ENCODE measurements around the gene TBCE. TPM values are rescaled to one million over a fixed set of nuclear protein-coding genes. Genes with fewer than 3 reads are reported as not detected.
"Not testable (repeated sequence)": the region's sequence is repeated elsewhere in the genome, so short reads cannot be mapped to it uniquely, and the experiment has no call there.

The TBCE gene
- total RNA-seq, 4 donors from 2014 or later, result 17.6 to 58.6 (median 36.4) TPM

GRCh38 chr1:235375919-235376605 is 8.8 kb downstream of the TBCE start:
- Histone ChIP-seq H3K4me3 (no peak overlapping the region), H3K27ac (no peak overlapping the region), H3K9me3 (no peaks in the 10 kb centered on the region), H3K27me3 (no peaks in the 10 kb centered on the region), H3K4me1 (no peaks in the 10 kb centered on the region), H3K36me3 (peaks cover 0 to 21% (median 0%) of the 10 kb centered on the region in 3 donors)
- DNase-seq, result no peak
- TF ChIP-seq POLR2A (IDR thresholded peaks at IDR 0.05) (no peak), CTCF (IDR thresholded peaks at IDR 0.05) (no peak)

DNA sequence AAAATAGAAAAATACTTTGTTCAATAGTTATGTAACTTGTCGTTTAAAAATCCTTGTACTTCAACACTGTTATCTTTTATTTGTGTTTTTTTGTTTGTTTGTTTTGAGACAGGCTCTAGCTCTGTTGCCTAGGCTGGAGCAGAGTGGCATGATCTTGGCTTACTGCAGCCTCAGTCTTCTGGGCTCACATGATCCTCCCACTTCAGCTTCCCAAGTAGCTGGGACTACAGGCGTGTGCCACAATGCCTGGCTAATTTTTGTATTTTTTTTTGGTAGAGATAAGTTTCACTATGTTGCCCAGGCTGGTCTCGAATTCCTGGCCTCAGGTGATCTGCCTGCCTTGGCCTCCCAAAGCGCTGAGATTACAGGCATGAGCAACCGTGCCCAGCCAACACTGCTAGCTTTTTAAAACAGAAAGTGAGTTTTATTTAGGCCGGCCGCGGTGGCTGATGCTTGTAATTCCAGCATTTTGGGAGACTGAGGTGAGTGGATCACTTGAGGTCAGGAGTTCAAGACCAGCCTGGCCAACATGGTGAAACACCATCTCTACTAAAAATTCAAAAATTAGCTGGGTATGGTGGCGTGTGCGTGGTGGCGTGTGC is 11.0 kb downstream of the TBCE start:
- not testable (repeated sequence) for H3K9me3 ChIP-seq, H3K27me3 ChIP-seq, H3K4me1 ChIP-seq, H3K4me3 ChIP-seq, H3K27ac ChIP-seq, DNase-seq
- H3K36me3 ChIP-seq, result peaks cover 0 to 24% (median 0%) of the 10 kb centered on the region in 3 donors

DNA sequence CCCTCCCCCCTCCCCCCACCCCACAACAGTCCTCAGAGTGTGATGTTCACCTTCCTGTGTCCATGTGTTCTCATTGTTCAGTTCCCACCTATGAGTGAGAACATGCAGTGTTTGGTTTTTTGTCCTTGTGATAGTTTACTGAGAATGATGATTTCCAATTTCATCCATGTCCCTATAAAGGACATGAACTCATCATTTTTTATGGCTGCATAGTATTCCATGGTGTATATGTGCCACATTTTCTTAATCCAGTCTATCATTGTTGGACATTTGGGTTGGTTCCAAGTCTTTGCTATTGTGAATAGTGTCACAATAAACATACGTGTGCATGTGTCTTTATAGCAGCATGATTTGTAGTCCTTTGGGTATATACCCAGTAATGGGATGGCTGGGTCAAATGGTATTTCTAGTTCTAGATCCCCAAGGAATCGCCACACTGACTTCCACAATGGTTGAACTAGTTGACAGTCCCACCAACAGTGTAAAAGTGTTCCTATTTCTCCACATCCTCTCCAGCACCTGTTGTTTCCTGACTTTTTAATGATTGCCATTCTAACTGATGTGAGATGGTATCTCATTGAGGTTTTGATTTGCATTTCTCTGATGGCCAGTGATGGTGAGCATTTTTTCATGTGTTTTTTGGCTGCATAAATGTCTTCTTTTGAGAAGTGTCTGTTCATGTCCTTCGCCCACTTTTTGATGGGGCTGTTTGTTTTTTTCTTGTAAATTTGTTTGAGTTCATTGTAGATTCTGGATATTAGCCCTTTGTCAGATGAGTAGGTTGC is 14.9 kb downstream of the TBCE start:
- not testable (repeated sequence) for H3K27ac ChIP-seq, H3K4me1 ChIP-seq, H3K27me3 ChIP-seq, DNase-seq, H3K9me3 ChIP-seq, H3K4me3 ChIP-seq
- H3K36me3 ChIP-seq, result peaks cover 0 to 18% (median 0%) of the 10 kb centered on the region in 3 donors

- H3K27ac ChIP-seq, H3K36me3 ChIP-seq, H3K4me3 ChIP-seq, H3K9me3 ChIP-seq, H3K27me3 ChIP-seq, DNase-seq, H3K4me1 ChIP-seq: not testable (repeated sequence)
Observed at GRCh38 chr1:235385633-235386032, 18.4 kb downstream of the TBCE start.

DNA sequence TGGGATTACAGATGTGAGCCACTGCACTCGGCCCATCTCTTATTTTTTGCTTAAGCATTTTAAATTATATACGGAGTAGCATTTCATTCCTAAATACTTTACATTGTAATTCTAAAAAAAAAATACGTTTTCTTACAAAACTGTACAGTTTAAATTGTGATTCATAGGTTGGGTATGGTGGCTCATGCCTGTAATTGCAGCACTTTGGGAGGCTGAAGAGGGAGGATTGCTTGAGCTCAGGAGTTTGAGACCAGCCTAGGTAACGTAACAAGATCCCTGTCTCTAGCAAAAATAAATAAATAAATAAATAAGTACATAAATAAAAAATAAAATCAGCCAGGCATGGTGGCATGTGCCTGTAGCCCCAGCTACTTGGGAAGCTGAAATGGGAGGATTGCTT is 24.6 kb downstream of the TBCE start:
- Histone ChIP-seq H3K27me3 (no peaks in the 10 kb centered on the region), H3K9me3 (peaks cover 0 to 2% (median 0%) of the 10 kb centered on the region in 4 donors), H3K4me3 (no peak overlapping the region), H3K36me3 (no peaks in the 10 kb centered on the region), H3K27ac (no peak overlapping the region), H3K4me1 (no peaks in the 10 kb centered on the region)
- DNase-seq, result no peak
- no peak for TF ChIP-seq CTCF (IDR thresholded peaks at IDR 0.05)
- TF ChIP-seq POLR2A (IDR thresholded peaks at IDR 0.05), result no peak

GRCh38 chr1:235397733-235398132 is 30.5 kb downstream of the TBCE start:
- Histone ChIP-seq H3K9me3 (no peaks in the 10 kb centered on the region), H3K4me1 (no peaks in the 10 kb centered on the region), H3K27me3 (no peaks in the 10 kb centered on the region), H3K36me3 (no peaks in the 10 kb centered on the region), H3K4me3 (no peak overlapping the region), H3K27ac (no peak overlapping the region)
- no peak for TF ChIP-seq POLR2A (IDR thresholded peaks at IDR 0.05)
- no peak for TF ChIP-seq CTCF (IDR thresholded peaks at IDR 0.05)
- DNase-seq, result no peak

DNA sequence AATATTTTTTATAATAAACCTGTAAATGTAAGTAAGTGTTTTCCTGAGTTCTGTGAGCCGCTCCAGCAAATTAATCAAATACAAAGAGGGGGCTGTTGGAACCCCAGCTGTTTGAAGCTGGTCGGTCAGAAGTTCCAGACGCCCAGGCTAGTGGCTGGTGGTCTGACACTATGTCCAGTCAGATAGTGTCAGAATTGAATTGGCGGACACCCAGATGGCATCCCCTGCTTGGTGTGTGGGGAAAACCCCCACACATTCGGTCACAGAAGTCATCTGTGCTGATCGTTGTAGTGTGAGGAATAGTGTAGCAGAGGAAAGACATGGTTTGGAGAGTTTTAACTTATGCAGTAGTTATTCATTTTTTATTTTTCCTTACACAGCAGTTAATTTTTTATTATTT is 32.4 kb downstream of the TBCE start:
- Histone ChIP-seq H3K27ac (no peak overlapping the region), H3K36me3 (no peaks in the 10 kb centered on the region), H3K27me3 (no peaks in the 10 kb centered on the region), H3K9me3 (no peaks in the 10 kb centered on the region), H3K4me1 (no peaks in the 10 kb centered on the region), H3K4me3 (no peak overlapping the region)
- no peak for TF ChIP-seq CTCF (IDR thresholded peaks at IDR 0.05)
- TF ChIP-seq POLR2A (IDR thresholded peaks at IDR 0.05), result no peak
- no peak for DNase-seq

All from Peyer's patch (tissue), 4 donors.